Measurements from ENCODE around the gene RNASET2. TPM values are rescaled to one million over a fixed set of nuclear protein-coding genes. Genes with fewer than 3 reads are reported as not detected.

Gene RNASET2
- polyA plus RNA-seq, 3 donors, result 432 to 562 (median 493) TPM

GRCh38 chr6:166905013-166905412 lies 51.3 kb downstream of the RNASET2 start:
- Histone ChIP-seq H3K79me2 (ENCODE audit: insufficient read depth, low read length) (no peaks in the 10 kb centered on the region), H3K9ac (ENCODE audit: insufficient read depth, low read length, poor library complexity, severe bottlenecking) (no peak overlapping the region), H4K20me1 (ENCODE audit: insufficient read depth, low read length) (no peaks in the 10 kb centered on the region), H3K4me1 (ENCODE audit: control insufficient read depth in 1 of 2, insufficient read depth in 2 of 2, low read length in 2 of 2) (peaks cover 19 to 27% of the 10 kb centered on the region in 2 donors), H3K4me3 (replicated peaks in 1 of 3; ENCODE audit: low read depth in 2 of 3, low read length in 3 of 3) (no peak overlapping the region), H3K27ac (ENCODE audit: low read depth in 1 of 2, low read length in 2 of 2) (no peak overlapping the region), H3K36me3 (replicated peaks in 1 of 2; ENCODE audit: control insufficient read depth in 1 of 2, insufficient read depth in 2 of 2, low read length in 2 of 2) (no peaks in the 10 kb centered on the region), H2AFZ (ENCODE audit: insufficient read depth, low read depth, low read length, poor library complexity, severe bottlenecking) (no peak overlapping the region), H3K9me3 (replicated peaks in 1 of 2; ENCODE audit: control insufficient read depth in 1 of 2, insufficient read depth in 1 of 2, low read length in 2 of 2) (peaks cover 10 to 20% of the 10 kb centered on the region in 2 donors), H3K27me3 (ENCODE audit: control insufficient read depth in 2 of 2, insufficient read depth in 2 of 2, low read length in 2 of 2) (no peaks in the 10 kb centered on the region), H3K4me2 (replicated peaks; ENCODE audit: extremely low read depth, low read length, poor library complexity, severe bottlenecking) (no peak overlapping the region)
- 58% methylated on average over 9 of the region's 10 CpGs for whole genome bisulfite sequencing (ENCODE audit: insufficient coverage)
- intact Hi-C loops (cut with micrococcal nuclease), result no loop called here
- peaks cover 0 to 8% (median 6%) of the 10 kb centered on the region in 3 donors for H3K27me3 Mint-ChIP-seq (ENCODE audit: low read depth in 3 of 3)
- no peak for DNase-seq
- peaks cover 35% of the 10 kb centered on the region for H3K4me1 Mint-ChIP-seq
- H3K4me3 Mint-ChIP-seq, result peak overlapping the region in 1 of 2 donors; percentile 19
- no peak for TF ChIP-seq CTCF (IDR thresholded peaks at IDR 0.05)
- peaks cover 2 to 7% of the 10 kb centered on the region in 2 donors for H3K36me3 Mint-ChIP-seq
- peaks cover 10 to 19% (median 17%) of the 10 kb centered on the region in 7 donors for H3K9me3 Mint-ChIP-seq
- no peak overlapping the region for H3K27ac Mint-ChIP-seq

DNA sequence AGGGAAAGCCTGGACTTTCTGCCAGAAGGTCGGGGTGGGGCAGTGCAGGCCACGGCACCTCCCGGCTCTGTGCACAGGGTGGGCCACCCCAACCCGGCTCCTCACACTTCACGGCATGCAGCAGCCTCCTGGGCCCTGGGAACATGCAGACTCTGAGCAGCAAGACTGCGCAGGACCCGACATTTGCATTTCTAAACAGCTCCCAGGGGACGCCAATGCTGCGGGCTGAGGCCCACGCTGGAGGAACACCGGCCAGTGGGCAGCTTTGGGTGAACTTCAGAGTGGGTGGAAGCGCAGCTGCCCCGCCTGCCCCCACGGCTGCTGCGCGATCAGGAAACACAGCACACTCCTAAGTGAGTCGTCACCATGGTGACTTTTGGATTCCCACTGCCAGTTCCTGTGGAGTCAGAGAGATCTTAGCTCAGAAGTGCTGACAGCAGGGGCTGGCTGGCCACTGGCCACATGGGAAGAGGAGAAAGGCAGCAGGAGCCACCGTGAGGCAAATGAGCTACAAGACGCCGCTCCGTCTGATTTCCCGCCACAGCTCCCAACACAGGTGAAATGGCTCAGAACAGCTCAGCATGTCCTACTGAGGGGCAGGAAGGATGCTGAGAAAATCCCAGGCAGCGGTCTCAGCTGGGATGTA lies 52.1 kb downstream of the RNASET2 start:
- peaks cover 0 to 8% (median 6%) of the 10 kb centered on the region in 3 donors for H3K27me3 Mint-ChIP-seq (ENCODE audit: low read depth in 3 of 3)
- no peaks in the 10 kb centered on the region for H3K79me2 ChIP-seq (ENCODE audit: insufficient read depth, low read length)
- no peaks in the 10 kb centered on the region for H4K20me1 ChIP-seq (ENCODE audit: insufficient read depth, low read length)
- peaks cover 10 to 25% (median 18%) of the 10 kb centered on the region in 7 donors for H3K9me3 Mint-ChIP-seq
- H3K4me3 Mint-ChIP-seq, result no peak overlapping the region
- no peak overlapping the region for H3K27ac Mint-ChIP-seq
- no peak overlapping the region for H3K9ac ChIP-seq (ENCODE audit: insufficient read depth, low read length, poor library complexity, severe bottlenecking)
- H3K4me2 ChIP-seq (replicated peaks; ENCODE audit: extremely low read depth, low read length, poor library complexity, severe bottlenecking), result no peak overlapping the region
- H3K27ac ChIP-seq (ENCODE audit: low read depth in 1 of 2, low read length in 2 of 2), result no peak overlapping the region
- no peak for DNase-seq
- H3K27me3 ChIP-seq (ENCODE audit: control insufficient read depth in 2 of 2, insufficient read depth in 2 of 2, low read length in 2 of 2), result no peaks in the 10 kb centered on the region
- WGBS (ENCODE audit: insufficient coverage), result 85% methylated on average over 23 of the region's 23 CpGs
- peaks cover 19 to 25% of the 10 kb centered on the region in 2 donors for H3K4me1 ChIP-seq (ENCODE audit: control insufficient read depth in 1 of 2, insufficient read depth in 2 of 2, low read length in 2 of 2)
- H3K4me3 ChIP-seq (replicated peaks in 1 of 3; ENCODE audit: low read depth in 2 of 3, low read length in 3 of 3), result no peak overlapping the region
- peaks cover 30% of the 10 kb centered on the region for H3K4me1 Mint-ChIP-seq
- no peaks in the 10 kb centered on the region for H3K36me3 ChIP-seq (replicated peaks in 1 of 2; ENCODE audit: control insufficient read depth in 1 of 2, insufficient read depth in 2 of 2, low read length in 2 of 2)
- H3K36me3 Mint-ChIP-seq, result peaks cover 2 to 7% of the 10 kb centered on the region in 2 donors
- H2AFZ ChIP-seq (ENCODE audit: insufficient read depth, low read depth, low read length, poor library complexity, severe bottlenecking), result no peak overlapping the region
- no peak for TF ChIP-seq CTCF (IDR thresholded peaks at IDR 0.05)
- H3K9me3 ChIP-seq (replicated peaks in 1 of 2; ENCODE audit: control insufficient read depth in 1 of 2, insufficient read depth in 1 of 2, low read length in 2 of 2), result peaks cover 14 to 28% of the 10 kb centered on the region in 2 donors
- intact Hi-C loops (cut with micrococcal nuclease), result no loop called here

Measured in CD14-positive monocyte (primary cell).